ENCODE data around the gene CALY.
A peak's percentile ranks its signal among the peaks of the same experiment; 100 is the strongest.

CALY gene

GRCh38 chr10:133311570-133311969, 25.1 kb downstream of the CALY start:
- DNase-seq (ENCODE audit: low read depth in 2 of 2), result no peak

GRCh38 chr10:133310789-133311188, 25.9 kb downstream of the CALY start:
- DNase-seq (ENCODE audit: low read depth in 2 of 2), result no peak

GRCh38 chr10:133310399-133310755, 26.3 kb downstream of the CALY start:
- no peak for DNase-seq (ENCODE audit: low read depth in 2 of 2)

- DNase-seq (ENCODE audit: low read depth in 2 of 2), result no peak
Observed at GRCh38 chr10:133309720-133310398, 26.8 kb downstream of the CALY start.

GRCh38 chr10:133309100-133309719, 27.5 kb downstream of the CALY start:
- DNase-seq (ENCODE audit: low read depth in 2 of 2), result peak; percentile 71 to 75

- DNase-seq (ENCODE audit: low read depth in 2 of 2), result peak; percentile 60 to 62
Observed at GRCh38 chr10:133308421-133309099, 28.1 kb downstream of the CALY start, which contains the start of the genes TUBGCP2 and ZNF511. TUBGCP2 (minus strand) TSS chr10:133308872; CDS start chr10:133302941, 5,931 bp downstream. ZNF511 (plus strand) TSS chr10:133308914; CDS start chr10:133308944, 30 bp downstream.

- DNase-seq (ENCODE audit: low read depth in 2 of 2), result no peak
Observed at GRCh38 chr10:133307776-133308420, 28.8 kb downstream of the CALY start.

- DNase-seq (ENCODE audit: low read depth in 2 of 2), result no peak
Observed at GRCh38 chr10:133306941-133307379, 29.7 kb downstream of the CALY start.

- DNase-seq (ENCODE audit: low read depth in 2 of 2), result no peak
Observed at GRCh38 chr10:133306097-133306476, 30.6 kb downstream of the CALY start.

- no peak for DNase-seq (ENCODE audit: low read depth in 2 of 2)
Observed at GRCh38 chr10:133303206-133303605, 33.5 kb downstream of the CALY start.

GRCh38 chr10:133302230-133302629, 34.5 kb downstream of the CALY start:
- no peak for DNase-seq (ENCODE audit: low read depth in 2 of 2)

- no peak for DNase-seq (ENCODE audit: low read depth in 2 of 2)
Observed at GRCh38 chr10:133299738-133300137, 37.0 kb downstream of the CALY start.

GRCh38 chr10:133299224-133299623, 37.5 kb downstream of the CALY start:
- DNase-seq (ENCODE audit: low read depth in 2 of 2), result no peak

- no peak for DNase-seq (ENCODE audit: low read depth in 2 of 2)
Observed at GRCh38 chr10:133298466-133298865, 38.2 kb downstream of the CALY start.

GRCh38 chr10:133297504-133297903, 39.2 kb downstream of the CALY start:
- DNase-seq (ENCODE audit: low read depth in 2 of 2), result no peak

GRCh38 chr10:133295426-133296320, 41.0 kb downstream of the CALY start:
- no peak for DNase-seq (ENCODE audit: low read depth in 2 of 2)

- no peak for DNase-seq (ENCODE audit: low read depth in 2 of 2)
Observed at GRCh38 chr10:133294189-133294588, 42.5 kb downstream of the CALY start.

GRCh38 chr10:133293810-133294119, 42.9 kb downstream of the CALY start:
- no peak for DNase-seq (ENCODE audit: low read depth in 2 of 2)

GRCh38 chr10:133292919-133293809, 43.5 kb downstream of the CALY start:
- DNase-seq (ENCODE audit: low read depth in 2 of 2), result no peak

- no peak for DNase-seq (ENCODE audit: low read depth in 2 of 2)
Observed at GRCh38 chr10:133289761-133290160, 46.9 kb downstream of the CALY start.
